ENCODE data around the gene OR4E1.

DNA sequence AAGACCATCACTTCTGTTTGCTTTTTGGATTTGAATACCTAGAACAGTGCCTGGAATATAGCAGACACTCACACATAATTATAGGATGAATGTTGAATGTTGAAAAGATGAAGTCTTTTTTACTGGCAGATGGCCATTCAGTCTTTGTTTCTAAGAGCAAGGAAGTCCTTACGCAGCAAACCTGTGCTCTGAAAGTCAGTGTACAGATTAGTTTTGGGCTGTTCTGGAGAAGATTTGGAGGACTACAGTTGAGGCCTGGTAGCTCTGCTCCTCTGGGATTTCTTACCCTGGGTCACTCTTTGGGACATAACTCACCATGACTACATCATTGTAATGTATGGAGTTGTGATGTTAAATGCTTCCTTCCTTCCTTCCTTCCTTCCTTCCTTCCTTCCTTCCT lies 16.6 kb downstream of the OR4E1 start:
- TF ChIP-seq, protein P1, sequence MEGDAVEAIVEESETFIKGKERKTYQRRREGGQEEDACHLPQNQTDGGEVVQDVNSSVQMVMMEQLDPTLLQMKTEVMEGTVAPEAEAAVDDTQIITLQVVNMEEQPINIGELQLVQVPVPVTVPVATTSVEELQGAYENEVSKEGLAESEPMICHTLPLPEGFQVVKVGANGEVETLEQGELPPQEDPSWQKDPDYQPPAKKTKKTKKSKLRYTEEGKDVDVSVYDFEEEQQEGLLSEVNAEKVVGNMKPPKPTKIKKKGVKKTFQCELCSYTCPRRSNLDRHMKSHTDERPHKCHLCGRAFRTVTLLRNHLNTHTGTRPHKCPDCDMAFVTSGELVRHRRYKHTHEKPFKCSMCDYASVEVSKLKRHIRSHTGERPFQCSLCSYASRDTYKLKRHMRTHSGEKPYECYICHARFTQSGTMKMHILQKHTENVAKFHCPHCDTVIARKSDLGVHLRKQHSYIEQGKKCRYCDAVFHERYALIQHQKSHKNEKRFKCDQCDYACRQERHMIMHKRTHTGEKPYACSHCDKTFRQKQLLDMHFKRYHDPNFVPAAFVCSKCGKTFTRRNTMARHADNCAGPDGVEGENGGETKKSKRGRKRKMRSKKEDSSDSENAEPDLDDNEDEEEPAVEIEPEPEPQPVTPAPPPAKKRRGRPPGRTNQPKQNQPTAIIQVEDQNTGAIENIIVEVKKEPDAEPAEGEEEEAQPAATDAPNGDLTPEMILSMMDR (IDR thresholded peaks at IDR 0.05; ENCODE audit: poor library complexity) = no peak
- TF ChIP-seq EZH2phosphoT487 (IDR thresholded peaks at IDR 0.05; ENCODE audit: low read depth, severe bottlenecking, unreplicated experiment) (no peak), EZH2 (IDR thresholded peaks at IDR 0.05; ENCODE audit: borderline replicate concordance) (no peak)
